CD4-positive, alpha-beta T cell (primary cell): ENCODE results near the gene MYO15A. TPM values are rescaled to one million over a fixed set of nuclear protein-coding genes. Genes with fewer than 3 reads are reported as not detected.
A peak's percentile ranks its signal among the peaks of the same experiment; 100 is the strongest.

Source experiments
- ATAC-seq: fragments of 200-7000 bp; cut with Tn5 transposase; one replicate; pipeline ENCODE4 v1.10.0; 2022; ENCODE audit warnings: mild to moderate bottlenecking; ENCODE audit not compliant: poor library complexity
- CTCF ChIA-PET: fragments of 350-600 bp; sonication (Branson Sonifier 250); formaldehyde crosslinking; loops from one replicate; lab custom pipeline; 2021; ENCODE audit warnings: antibody characterized with exemption, inconsistent platforms; lab: Charles Lee
- POLR2A ChIA-PET: fragments of 350-600 bp; sonication (Branson Sonifier 250); formaldehyde crosslinking; loops from one replicate; lab custom pipeline; 2021; ENCODE audit warnings: antibody characterized with exemption, inconsistent platforms; lab: Charles Lee
- DNase-seq, 14 experiments: peaks; one replicate each; pipeline ENCODE4 v3.0.0-alpha.2; 2013 to 2020; ENCODE audit warnings: mixed read lengths in 2 of 14
- H3K27ac ChIP-seq, 2 donors: one replicate each; pipeline versions ENCODE4 v1.5.1 to v1.7.0; 2013; ENCODE audit warnings: low read length in 2 of 2, low read depth in 1 of 2, mild to moderate bottlenecking in 1 of 2
- H3K27me3 ChIP-seq, 2 experiments: 1 replicate in 1 of 2; 2 replicates in 1 of 2; pipeline versions ENCODE4 v1.6.1 to v1.7.0; 2013; ENCODE audit warnings: low read length in 2 of 2, control low read depth in 1 of 2, mild to moderate bottlenecking in 1 of 2, moderate library complexity in 1 of 2; ENCODE audit not compliant: insufficient read depth in 2 of 2, control insufficient read depth in 1 of 2
- H3K36me3 ChIP-seq: one replicate; pipeline ENCODE4 v1.6.1; 2013; ENCODE audit warnings: low read length, control low read depth; ENCODE audit not compliant: insufficient read depth
- H3K4me1 ChIP-seq: one replicate; pipeline ENCODE4 v1.6.1; 2013; ENCODE audit warnings: low read length, control low read depth; ENCODE audit not compliant: insufficient read depth
- H3K4me3 ChIP-seq: one replicate; pipeline ENCODE4 v1.5.1; 2013; ENCODE audit warnings: mild to moderate bottlenecking, low read length, moderate library complexity
- H3K9me3 ChIP-seq, 2 experiments: 1 replicate in 1 of 2; 2 replicates in 1 of 2; pipeline versions ENCODE4 v1.6.1 to v1.7.0; 2013; ENCODE audit warnings: low read length in 2 of 2, mild to moderate bottlenecking in 2 of 2, control low read depth in 1 of 2, moderate library complexity in 1 of 2; ENCODE audit not compliant: control insufficient read depth in 1 of 2, insufficient read depth in 1 of 2
- H3K27ac Mint-ChIP-seq: one replicate; pipeline ENCODE4 v1.8.0; 2020; ENCODE audit warnings: mixed read lengths
- H3K27me3 Mint-ChIP-seq: one replicate; pipeline ENCODE4 v1.8.0; 2021; ENCODE audit warnings: mixed read lengths
- H3K36me3 Mint-ChIP-seq: one replicate; pipeline ENCODE4 v1.8.0; 2021; ENCODE audit warnings: low read depth, mixed read lengths
- H3K4me1 Mint-ChIP-seq: one replicate; pipeline ENCODE4 v1.8.0; 2021; ENCODE audit warnings: low read depth, mixed read lengths
- H3K4me3 Mint-ChIP-seq: one replicate; pipeline ENCODE4 v1.8.0; 2020; ENCODE audit warnings: mild to moderate bottlenecking, mixed read lengths
- H3K9me3 Mint-ChIP-seq: one replicate; pipeline ENCODE4 v1.8.0; 2020; ENCODE audit warnings: mixed read lengths
- CTCF ChIP-seq: fragments of 200-600 bp; IDR thresholded peaks from one replicate; pipeline ENCODE4 v1.8.0; 2022; ENCODE audit warnings: antibody characterized with exemption, mild to moderate bottlenecking
- intact Hi-C, 2 experiments: fragments of 100-400 bp; cut with DNase I in 1 of 2; cut with micrococcal nuclease in 1 of 2; formaldehyde crosslinking; loops; one replicate each; pipeline versions ENCODE4 v1.15.1 to v1.9.0; 2023 to 2025; cut with DNase I, micrococcal nuclease
- total RNA-seq, 174 experiments: library from RNA in 2 of 174; stranded (reverse) in 2 of 174; gene quantifications; one replicate each; pipeline ENCODE4 v1.2.3 and lab custom pipeline; 2021 to 2026

Gene MYO15A
- total RNA-seq, 2 experiments from 2014 or later: 1.2 to 1.6 TPM

GRCh38 chr17:18156171-18156975 is 47.8 kb downstream of the MYO15A start:
- CTCF ChIA-PET: no interaction called here
- POLR2A ChIA-PET: interaction anchor here (1.1 kb wide), 1 partner anchor 27 kb away, joined by 3 read pairs; the partner anchor contains the start of gene ALKBH5
- intact Hi-C loops: no loop called here

GRCh38 chr17:18156976-18157280 is 48.4 kb downstream of the MYO15A start:
- DNase-seq (no peak), ATAC-seq (no peak)
- H3K27me3 Mint-ChIP-seq: no peaks in the 10 kb centered on the region
- no peak overlapping the region for H3K4me3 ChIP-seq
- no peak for TF ChIP-seq CTCF
- ChIA-PET POLR2A (no interaction called here), CTCF (no interaction called here)
- no peaks in the 10 kb centered on the region for H3K9me3 Mint-ChIP-seq
- peaks cover 32% of the 10 kb centered on the region for H3K4me1 Mint-ChIP-seq
- H3K36me3 ChIP-seq: no peaks in the 10 kb centered on the region
- H3K27me3 ChIP-seq: no peaks in the 10 kb centered on the region
- H3K27ac Mint-ChIP-seq: no peak overlapping the region
- H3K4me1 ChIP-seq: peaks cover 26% of the 10 kb centered on the region
- H3K4me3 Mint-ChIP-seq: no peak overlapping the region
- H3K27ac ChIP-seq: no peak overlapping the region
- no peaks in the 10 kb centered on the region for H3K9me3 ChIP-seq
- H3K36me3 Mint-ChIP-seq: no peaks in the 10 kb centered on the region
- intact Hi-C loops: no loop called here

More at GRCh38 chr17:18156171-18156975, 47.8 kb downstream of the MYO15A start:
- no peaks in the 10 kb centered on the region for H3K36me3 Mint-ChIP-seq
- H3K27ac Mint-ChIP-seq: peak overlapping the region; percentile 58
- no peak for DNase-seq
- Histone ChIP-seq H3K4me1 (peaks cover 26% of the 10 kb centered on the region), H3K27ac (no peak overlapping the region), H3K27me3 (no peaks in the 10 kb centered on the region), H3K4me3 (no peak overlapping the region), H3K36me3 (no peaks in the 10 kb centered on the region), H3K9me3 (no peaks in the 10 kb centered on the region)
- no peaks in the 10 kb centered on the region for H3K9me3 Mint-ChIP-seq
- peak overlapping the region; percentile 54 for H3K4me3 Mint-ChIP-seq
- TF ChIP-seq CTCF: no peak
- H3K27me3 Mint-ChIP-seq: no peaks in the 10 kb centered on the region
- ATAC-seq: no peak
- H3K4me1 Mint-ChIP-seq: peaks cover 32% of the 10 kb centered on the region

DNA sequence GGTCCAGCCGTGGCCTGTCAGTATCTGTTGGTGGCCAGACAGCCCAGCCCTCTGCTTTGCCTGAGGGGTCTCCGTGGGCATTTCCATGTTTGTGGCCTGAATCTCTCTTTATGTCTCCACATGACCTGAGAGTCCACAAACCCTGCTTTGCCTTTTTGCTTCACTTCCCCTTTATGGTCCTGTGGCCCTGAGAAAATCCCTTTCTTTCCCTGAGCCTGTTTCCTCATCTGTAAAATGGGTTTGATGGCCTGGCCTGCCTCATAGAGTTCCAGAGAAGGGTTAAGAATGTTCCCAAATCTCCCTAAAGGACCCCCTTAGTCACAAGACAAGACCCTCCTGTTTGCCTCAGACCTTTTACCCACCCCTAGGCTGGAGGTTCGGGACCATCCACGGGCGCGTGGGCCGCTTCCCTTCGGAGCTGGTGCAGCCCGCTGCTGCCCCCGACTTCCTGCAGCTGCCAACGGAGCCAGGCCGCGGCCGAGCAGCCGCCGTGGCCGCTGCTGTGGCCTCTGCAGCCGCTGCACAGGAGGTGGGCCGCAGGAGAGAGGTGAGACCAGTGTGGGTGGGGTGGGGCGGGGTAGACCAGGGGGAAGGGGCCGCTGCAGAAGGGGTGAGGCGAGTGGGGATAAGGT is 48.9 kb downstream of the MYO15A start:
- ATAC-seq (no peak), DNase-seq (no peak)
- Mint-ChIP-seq H3K4me3 (no peak overlapping the region), H3K36me3 (no peaks in the 10 kb centered on the region), H3K4me1 (peaks cover 32% of the 10 kb centered on the region), H3K9me3 (no peaks in the 10 kb centered on the region), H3K27me3 (no peaks in the 10 kb centered on the region), H3K27ac (peak overlapping the region; percentile 81)
- Histone ChIP-seq H3K4me3 (peak overlapping the region; percentile 62), H3K27me3 (no peaks in the 10 kb centered on the region), H3K36me3 (no peaks in the 10 kb centered on the region), H3K27ac (no peak overlapping the region), H3K9me3 (no peaks in the 10 kb centered on the region), H3K4me1 (peaks cover 26% of the 10 kb centered on the region)
- intact Hi-C loops: no loop called here
- no peak for TF ChIP-seq CTCF
- POLR2A ChIA-PET: interaction anchor here (0.6 to 1.1 kb wide), 4 partner anchors 26 to 157 kb away, joined by 3 to 17 read pairs (median 4); partner anchors contain the start of genes ALKBH5, SMCR8 and TOP3A
- CTCF ChIA-PET: no interaction called here
